ENCODE measurements around the gene PLEK.

DNA sequence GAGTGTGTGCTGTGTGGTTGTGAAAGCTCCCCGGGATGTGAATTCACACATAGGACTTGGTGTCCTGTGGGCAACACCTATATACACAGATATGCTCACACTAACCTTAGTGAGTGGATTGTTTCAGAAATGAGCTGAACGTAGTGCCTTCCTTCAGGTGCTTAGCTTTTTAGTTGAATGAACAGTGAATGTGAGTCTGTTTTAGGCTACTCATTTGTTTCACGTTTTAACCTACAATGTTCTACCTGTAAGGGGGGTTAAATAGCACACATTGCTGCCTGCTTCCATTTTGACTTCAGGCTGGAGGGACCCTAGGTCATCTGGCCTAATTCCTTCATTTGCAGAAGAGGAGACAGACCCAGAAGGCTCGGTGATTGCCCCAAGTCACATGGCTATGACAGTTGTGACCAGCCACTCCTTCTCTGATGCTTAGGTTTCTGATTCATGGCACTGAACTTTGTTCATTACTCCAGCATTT lies 1.0 kb downstream of the PLEK start:
- TF ChIP-seq, protein P1, sequence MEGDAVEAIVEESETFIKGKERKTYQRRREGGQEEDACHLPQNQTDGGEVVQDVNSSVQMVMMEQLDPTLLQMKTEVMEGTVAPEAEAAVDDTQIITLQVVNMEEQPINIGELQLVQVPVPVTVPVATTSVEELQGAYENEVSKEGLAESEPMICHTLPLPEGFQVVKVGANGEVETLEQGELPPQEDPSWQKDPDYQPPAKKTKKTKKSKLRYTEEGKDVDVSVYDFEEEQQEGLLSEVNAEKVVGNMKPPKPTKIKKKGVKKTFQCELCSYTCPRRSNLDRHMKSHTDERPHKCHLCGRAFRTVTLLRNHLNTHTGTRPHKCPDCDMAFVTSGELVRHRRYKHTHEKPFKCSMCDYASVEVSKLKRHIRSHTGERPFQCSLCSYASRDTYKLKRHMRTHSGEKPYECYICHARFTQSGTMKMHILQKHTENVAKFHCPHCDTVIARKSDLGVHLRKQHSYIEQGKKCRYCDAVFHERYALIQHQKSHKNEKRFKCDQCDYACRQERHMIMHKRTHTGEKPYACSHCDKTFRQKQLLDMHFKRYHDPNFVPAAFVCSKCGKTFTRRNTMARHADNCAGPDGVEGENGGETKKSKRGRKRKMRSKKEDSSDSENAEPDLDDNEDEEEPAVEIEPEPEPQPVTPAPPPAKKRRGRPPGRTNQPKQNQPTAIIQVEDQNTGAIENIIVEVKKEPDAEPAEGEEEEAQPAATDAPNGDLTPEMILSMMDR (conservative IDR thresholded peaks at IDR 0.05; ENCODE audit: low read depth, low read length): no peak
- no peak for TF ChIP-seq EZH2 (IDR thresholded peaks at IDR 0.05; ENCODE audit: low read length, unreplicated experiment)

All from PC-3 (cell line).